ENCODE data around the gene MRC1.

DNA sequence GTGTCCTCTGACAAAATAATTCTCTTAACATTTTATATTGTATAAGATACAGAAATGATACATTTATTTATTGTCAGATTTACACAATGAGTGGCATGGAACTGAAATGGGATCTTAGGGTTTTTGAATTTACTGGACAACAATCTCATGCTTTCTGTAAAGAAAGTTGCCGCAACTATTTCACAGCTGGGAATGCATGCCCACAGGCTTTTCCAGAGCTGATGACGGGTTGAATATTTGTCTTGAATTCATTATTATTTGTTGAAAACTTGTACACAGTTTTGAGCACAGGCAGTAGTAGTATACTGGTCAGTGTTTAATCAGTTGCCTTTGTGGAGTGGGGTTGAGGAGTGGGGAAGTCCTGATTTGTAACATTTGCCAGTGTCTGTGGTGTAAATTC, 20.5 kb upstream of the MRC1 start:
- TF ChIP-seq POLR2AphosphoS5 (IDR thresholded peaks at IDR 0.05; ENCODE audit: low read depth, low read length) (no peak), TAF1 (IDR thresholded peaks at IDR 0.05; ENCODE audit: borderline replicate concordance, insufficient read depth, low read length) (no peak), FOXP2 (optimal IDR thresholded peaks at IDR 0.05; ENCODE audit: borderline replicate concordance, extremely low read depth, extremely low read length, insufficient read depth) (no peak)
- TF ChIP-seq, protein P1, sequence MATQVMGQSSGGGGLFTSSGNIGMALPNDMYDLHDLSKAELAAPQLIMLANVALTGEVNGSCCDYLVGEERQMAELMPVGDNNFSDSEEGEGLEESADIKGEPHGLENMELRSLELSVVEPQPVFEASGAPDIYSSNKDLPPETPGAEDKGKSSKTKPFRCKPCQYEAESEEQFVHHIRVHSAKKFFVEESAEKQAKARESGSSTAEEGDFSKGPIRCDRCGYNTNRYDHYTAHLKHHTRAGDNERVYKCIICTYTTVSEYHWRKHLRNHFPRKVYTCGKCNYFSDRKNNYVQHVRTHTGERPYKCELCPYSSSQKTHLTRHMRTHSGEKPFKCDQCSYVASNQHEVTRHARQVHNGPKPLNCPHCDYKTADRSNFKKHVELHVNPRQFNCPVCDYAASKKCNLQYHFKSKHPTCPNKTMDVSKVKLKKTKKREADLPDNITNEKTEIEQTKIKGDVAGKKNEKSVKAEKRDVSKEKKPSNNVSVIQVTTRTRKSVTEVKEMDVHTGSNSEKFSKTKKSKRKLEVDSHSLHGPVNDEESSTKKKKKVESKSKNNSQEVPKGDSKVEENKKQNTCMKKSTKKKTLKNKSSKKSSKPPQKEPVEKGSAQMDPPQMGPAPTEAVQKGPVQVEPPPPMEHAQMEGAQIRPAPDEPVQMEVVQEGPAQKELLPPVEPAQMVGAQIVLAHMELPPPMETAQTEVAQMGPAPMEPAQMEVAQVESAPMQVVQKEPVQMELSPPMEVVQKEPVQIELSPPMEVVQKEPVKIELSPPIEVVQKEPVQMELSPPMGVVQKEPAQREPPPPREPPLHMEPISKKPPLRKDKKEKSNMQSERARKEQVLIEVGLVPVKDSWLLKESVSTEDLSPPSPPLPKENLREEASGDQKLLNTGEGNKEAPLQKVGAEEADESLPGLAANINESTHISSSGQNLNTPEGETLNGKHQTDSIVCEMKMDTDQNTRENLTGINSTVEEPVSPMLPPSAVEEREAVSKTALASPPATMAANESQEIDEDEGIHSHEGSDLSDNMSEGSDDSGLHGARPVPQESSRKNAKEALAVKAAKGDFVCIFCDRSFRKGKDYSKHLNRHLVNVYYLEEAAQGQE (IDR thresholded peaks at IDR 0.05; ENCODE audit: insufficient read depth in 1 of 2, low read depth in 2 of 2, low read length in 2 of 2) = no peak
